Type B pancreatic cell (in vitro differentiated cells): ENCODE results near the gene GUCY2C. TPM values are rescaled to one million over a fixed set of nuclear protein-coding genes. Genes with fewer than 3 reads are reported as not detected.
"Not testable (repeated sequence)": the region's sequence is repeated elsewhere in the genome, so short reads cannot be mapped to it uniquely, and the experiment has no call there.

ENCODE experiments used
- DNase-seq: peaks from one replicate; pipeline ENCODE4 v3.0.0; 2021; ENCODE audit warnings: mixed read lengths; ENCODE audit not compliant: unreplicated experiment; ENCODE audit errors: extremely low spot score
- H3K27ac Mint-ChIP-seq: 2 replicates; pipeline ENCODE4 v1.8.0; 2021; ENCODE audit warnings: mild to moderate bottlenecking, mixed read lengths
- H3K27me3 Mint-ChIP-seq: 2 replicates; pipeline ENCODE4 v1.8.0; 2021; ENCODE audit warnings: mixed read lengths
- H3K36me3 Mint-ChIP-seq: 2 replicates; pipeline ENCODE4 v1.8.0; 2021; ENCODE audit warnings: mixed read lengths
- H3K4me1 Mint-ChIP-seq: one replicate; pipeline ENCODE4 v1.8.0; 2021; ENCODE audit warnings: mixed read lengths; ENCODE audit not compliant: unreplicated experiment
- H3K4me3 Mint-ChIP-seq: 2 replicates; pipeline ENCODE4 v1.8.0; 2021; ENCODE audit warnings: mild to moderate bottlenecking, mixed read lengths
- H3K9me3 Mint-ChIP-seq: 2 replicates; pipeline ENCODE4 v1.8.0; 2021; ENCODE audit warnings: mixed read lengths
- total RNA-seq: library from RNA; stranded (reverse); gene quantifications from 2 replicates; pipeline ENCODE4 v1.2.1, GENCODE V29; 2021; ENCODE audit warnings: low replicate concordance
- TF ChIP-seq, protein P1 (sequence below): fragments of 200-600 bp; sonication (generic); conservative IDR thresholded peaks from 2 replicates; pipeline ENCODE4 v1.5.0; 2021; ENCODE audit warnings: antibody characterized with exemption, mild to moderate bottlenecking

Gene GUCY2C
- total RNA-seq, 1 donor from 2014 or later: 2.1 TPM

DNA sequence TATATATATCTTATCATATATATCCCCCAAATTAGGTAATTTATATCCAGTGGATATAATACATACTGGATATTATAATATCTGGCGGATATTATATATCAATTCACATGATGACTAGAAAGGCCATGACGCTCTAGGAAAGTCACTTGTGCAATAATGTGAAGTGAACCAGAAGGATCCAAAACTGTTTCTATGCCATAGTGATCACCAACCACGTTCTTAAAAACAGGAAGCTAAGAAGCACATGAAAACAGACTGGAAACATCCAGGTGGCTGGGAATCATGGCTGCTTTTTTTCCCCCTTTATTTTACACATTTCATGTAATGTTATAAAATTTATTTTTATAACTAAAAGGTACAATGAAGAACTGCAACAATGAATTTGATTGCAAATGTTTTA is 1.4 kb downstream of the GUCY2C start:
- DNase-seq: no peak
- TF ChIP-seq, protein P1, sequence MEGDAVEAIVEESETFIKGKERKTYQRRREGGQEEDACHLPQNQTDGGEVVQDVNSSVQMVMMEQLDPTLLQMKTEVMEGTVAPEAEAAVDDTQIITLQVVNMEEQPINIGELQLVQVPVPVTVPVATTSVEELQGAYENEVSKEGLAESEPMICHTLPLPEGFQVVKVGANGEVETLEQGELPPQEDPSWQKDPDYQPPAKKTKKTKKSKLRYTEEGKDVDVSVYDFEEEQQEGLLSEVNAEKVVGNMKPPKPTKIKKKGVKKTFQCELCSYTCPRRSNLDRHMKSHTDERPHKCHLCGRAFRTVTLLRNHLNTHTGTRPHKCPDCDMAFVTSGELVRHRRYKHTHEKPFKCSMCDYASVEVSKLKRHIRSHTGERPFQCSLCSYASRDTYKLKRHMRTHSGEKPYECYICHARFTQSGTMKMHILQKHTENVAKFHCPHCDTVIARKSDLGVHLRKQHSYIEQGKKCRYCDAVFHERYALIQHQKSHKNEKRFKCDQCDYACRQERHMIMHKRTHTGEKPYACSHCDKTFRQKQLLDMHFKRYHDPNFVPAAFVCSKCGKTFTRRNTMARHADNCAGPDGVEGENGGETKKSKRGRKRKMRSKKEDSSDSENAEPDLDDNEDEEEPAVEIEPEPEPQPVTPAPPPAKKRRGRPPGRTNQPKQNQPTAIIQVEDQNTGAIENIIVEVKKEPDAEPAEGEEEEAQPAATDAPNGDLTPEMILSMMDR: no peak
- Mint-ChIP-seq H3K27me3 (peaks cover 22% of the 10 kb centered on the region), H3K9me3 (peaks cover 5% of the 10 kb centered on the region), H3K36me3 (peaks cover 7% of the 10 kb centered on the region), H3K4me1 (no peaks in the 10 kb centered on the region), H3K4me3 (no peak overlapping the region), H3K27ac (no peak overlapping the region)

DNA sequence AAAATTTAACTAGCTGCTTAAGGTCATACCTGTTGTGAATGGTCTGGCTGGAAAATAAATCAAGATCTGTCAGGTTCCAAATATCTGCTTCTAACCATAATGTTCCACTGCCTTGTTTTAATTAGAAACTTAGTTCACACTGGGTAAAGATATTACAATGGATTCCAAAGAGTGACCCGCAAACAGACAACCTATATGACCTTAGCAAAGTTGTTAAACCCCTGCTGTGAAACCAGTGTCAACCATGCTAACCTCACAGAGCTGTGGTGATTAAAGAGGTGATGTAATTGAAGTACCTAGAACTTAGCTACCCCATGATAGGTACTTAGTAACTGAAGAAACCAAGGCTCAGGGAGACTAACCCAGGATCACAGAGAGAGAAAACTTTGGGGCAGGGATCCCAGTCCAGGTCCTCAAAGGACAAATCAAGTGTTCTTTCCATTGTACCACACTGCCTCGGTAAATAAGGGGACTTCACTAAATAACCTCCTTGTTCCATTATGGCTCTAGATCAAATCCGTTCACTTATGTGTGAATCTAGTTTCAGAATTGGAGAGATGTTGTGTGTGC is 2.2 kb downstream of the GUCY2C start:
- H3K27me3 Mint-ChIP-seq: peaks cover 19% of the 10 kb centered on the region
- TF ChIP-seq, protein P1: no peak
- H3K4me1 Mint-ChIP-seq: no peaks in the 10 kb centered on the region
- H3K36me3 Mint-ChIP-seq: peaks cover 7% of the 10 kb centered on the region
- H3K27ac Mint-ChIP-seq: no peak overlapping the region
- peaks cover 5% of the 10 kb centered on the region for H3K9me3 Mint-ChIP-seq
- peak overlapping the region; percentile 15 for H3K4me3 Mint-ChIP-seq
- DNase-seq: no peak

DNA sequence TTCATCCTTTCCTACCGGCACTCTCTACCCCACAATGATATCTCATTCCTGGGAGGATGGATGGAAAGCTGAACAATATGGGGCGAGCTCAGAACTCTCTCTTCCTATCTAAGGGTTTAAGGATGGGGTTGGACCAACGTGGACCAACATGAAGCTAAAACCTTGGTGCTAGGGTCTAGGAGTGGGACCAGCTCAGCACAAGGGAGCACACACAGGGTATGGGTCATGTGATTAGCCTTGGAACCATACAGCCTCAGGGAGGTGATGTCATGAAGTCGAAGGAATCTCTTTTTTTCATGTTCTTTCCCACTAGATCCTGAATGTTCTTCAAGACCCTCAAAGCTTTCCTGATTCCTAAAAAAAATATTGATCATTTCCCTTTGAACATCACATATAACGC is 3.3 kb downstream of the GUCY2C start:
- Mint-ChIP-seq H3K27me3 (peaks cover 14% of the 10 kb centered on the region), H3K36me3 (peaks cover 7% of the 10 kb centered on the region), H3K4me3 (no peak overlapping the region), H3K27ac (no peak overlapping the region), H3K4me1 (no peaks in the 10 kb centered on the region), H3K9me3 (no peaks in the 10 kb centered on the region)
- no peak for DNase-seq
- TF ChIP-seq, protein P1: no peak

DNA sequence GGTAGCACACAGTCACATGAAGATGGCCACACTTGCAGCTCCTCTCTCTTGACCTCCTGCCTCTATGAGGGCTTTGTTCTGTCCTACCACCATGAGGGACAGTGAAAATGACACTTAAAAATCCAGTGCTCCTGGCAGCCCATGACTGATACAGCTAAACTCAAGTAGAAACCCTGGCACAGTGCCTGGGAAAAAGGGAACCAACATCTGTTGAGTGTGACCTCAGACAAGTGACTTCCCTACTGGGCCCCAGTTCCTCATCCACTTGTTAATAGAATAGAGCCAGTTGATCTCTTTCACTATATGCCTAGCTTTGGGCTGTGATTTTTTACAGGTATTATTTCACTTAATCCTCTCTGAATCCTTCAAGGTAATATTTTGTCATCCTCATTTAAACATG is 4.8 kb downstream of the GUCY2C start:
- Mint-ChIP-seq H3K4me1 (no peaks in the 10 kb centered on the region), H3K36me3 (no peaks in the 10 kb centered on the region), H3K9me3 (no peaks in the 10 kb centered on the region), H3K4me3 (no peak overlapping the region), H3K27me3 (peaks cover 8% of the 10 kb centered on the region), H3K27ac (no peak overlapping the region)
- no peak for DNase-seq
- TF ChIP-seq, protein P1: no peak

DNA sequence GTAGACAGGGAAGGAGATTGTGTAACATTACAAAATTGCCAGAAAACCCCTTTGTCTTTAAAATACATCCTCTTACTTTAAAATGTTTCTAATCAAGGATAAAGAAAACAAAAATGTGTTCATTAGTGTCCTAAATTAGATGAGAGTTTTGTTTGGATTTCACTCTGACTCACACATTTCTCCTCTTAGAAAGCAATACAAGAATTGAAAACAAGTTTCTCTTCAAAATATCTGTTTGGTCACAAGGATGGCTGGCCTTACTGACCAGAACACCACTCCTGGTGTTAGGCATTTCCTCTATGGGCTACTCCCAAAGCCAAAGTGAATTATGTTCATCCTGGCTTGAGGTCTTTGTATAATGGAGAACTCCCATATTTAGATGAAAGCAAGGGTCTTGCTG is 6.4 kb downstream of the GUCY2C start:
- no peaks in the 10 kb centered on the region for H3K36me3 Mint-ChIP-seq
- H3K4me1 Mint-ChIP-seq: no peaks in the 10 kb centered on the region
- no peak overlapping the region for H3K4me3 Mint-ChIP-seq
- no peaks in the 10 kb centered on the region for H3K9me3 Mint-ChIP-seq
- H3K27me3 Mint-ChIP-seq: peaks cover 5% of the 10 kb centered on the region
- TF ChIP-seq, protein P1: no peak
- H3K27ac Mint-ChIP-seq: no peak overlapping the region
- no peak for DNase-seq

DNA sequence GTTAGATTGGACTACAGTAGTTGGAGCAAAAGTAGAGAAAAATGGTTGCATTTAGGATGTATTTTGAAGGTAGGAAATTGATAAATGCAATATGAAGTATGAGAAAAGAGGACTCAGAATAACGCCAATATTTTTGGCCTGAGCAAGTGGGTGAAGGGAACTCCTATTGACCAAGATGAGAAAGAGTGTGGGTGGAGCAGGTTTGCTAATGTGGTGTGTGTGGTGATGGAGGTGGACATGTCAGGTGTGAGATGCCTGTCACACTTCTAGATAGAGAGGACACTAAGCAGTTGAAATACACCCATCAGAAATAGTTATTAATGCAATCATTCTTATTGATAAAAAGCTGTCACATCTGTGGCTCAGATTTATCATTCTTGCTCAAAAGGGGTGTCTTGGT is 7.3 kb downstream of the GUCY2C start:
- H3K36me3 Mint-ChIP-seq: no peaks in the 10 kb centered on the region
- H3K4me3 Mint-ChIP-seq: no peak overlapping the region
- H3K27me3 Mint-ChIP-seq: peaks cover 5% of the 10 kb centered on the region
- TF ChIP-seq, protein P1: no peak
- no peak for DNase-seq
- no peaks in the 10 kb centered on the region for H3K4me1 Mint-ChIP-seq
- H3K9me3 Mint-ChIP-seq: no peaks in the 10 kb centered on the region
- no peak overlapping the region for H3K27ac Mint-ChIP-seq

DNA sequence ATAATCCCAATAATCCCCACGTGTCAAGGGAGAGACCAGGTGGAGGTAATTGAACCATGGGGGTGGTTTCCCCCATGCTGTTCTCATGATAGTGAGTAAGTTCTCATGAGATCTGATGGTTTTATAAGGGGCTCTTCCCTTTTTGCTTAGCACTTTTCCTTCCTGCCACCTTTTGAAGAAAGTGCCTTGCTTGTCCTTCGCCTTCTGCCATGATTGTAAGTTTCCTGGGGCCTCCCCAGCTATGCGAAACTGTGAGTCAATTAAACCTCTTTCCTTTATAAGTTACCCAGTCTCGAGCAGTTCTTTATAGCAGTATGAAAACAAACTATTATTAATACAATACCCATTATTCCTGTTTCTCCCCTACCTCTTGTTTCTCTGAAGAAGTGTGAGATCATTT is 14.2 kb downstream of the GUCY2C start:
- not testable (repeated sequence) for H3K27me3 Mint-ChIP-seq, H3K27ac Mint-ChIP-seq, H3K36me3 Mint-ChIP-seq, H3K4me1 Mint-ChIP-seq, H3K4me3 Mint-ChIP-seq, DNase-seq, H3K9me3 Mint-ChIP-seq
